Measurements from ENCODE around the gene NTN3. TPM values are rescaled to one million over a fixed set of nuclear protein-coding genes. Genes with fewer than 3 reads are reported as not detected.
A peak's percentile ranks its signal among the peaks of the same experiment; 100 is the strongest.

NTN3 gene
- total RNA-seq, 3 donors from 2014 or later (not counting 1 experiment from before 2014, with no cell fraction given): not detected

DNA sequence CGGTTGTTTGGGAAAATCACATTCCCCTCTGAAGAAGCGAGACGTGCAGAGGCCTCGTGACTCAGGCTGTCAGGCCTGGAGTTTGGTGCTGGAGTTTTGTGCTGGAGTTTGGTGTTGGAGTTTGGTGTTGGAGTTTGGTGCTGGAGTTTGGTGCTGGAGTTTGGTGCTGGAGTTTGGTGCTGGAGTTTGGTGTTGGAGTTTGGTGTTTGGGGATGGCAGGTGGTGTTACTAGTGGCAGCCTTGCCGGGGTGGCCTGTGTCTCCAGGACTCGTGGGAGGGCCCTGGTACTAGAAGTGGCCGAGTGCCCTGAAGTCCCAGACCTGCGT is 16.4 kb downstream of the NTN3 start:
- Histone ChIP-seq H3K9me3 (ENCODE audit: control insufficient read depth, insufficient read depth, low read length) (no peaks in the 10 kb centered on the region), H3K36me3 (ENCODE audit: control insufficient read depth, insufficient read depth, low read length) (no peaks in the 10 kb centered on the region), H3K27ac (ENCODE audit: low read length) (no peak overlapping the region), H3K4me1 (ENCODE audit: control insufficient read depth, insufficient read depth, low read length) (peaks cover 37% of the 10 kb centered on the region), H3K4me3 (ENCODE audit: low read length) (no peak overlapping the region), H3K27me3 (ENCODE audit: control insufficient read depth, insufficient read depth, low read length) (no peaks in the 10 kb centered on the region)
- DNase-seq: no peak
- Mint-ChIP-seq H3K36me3 (no peaks in the 10 kb centered on the region), H3K27me3 (ENCODE audit: low read depth in 2 of 2) (peaks cover 0 to 3% of the 10 kb centered on the region in 2 donors), H3K4me3 (peak overlapping the region; percentile 71), H3K9me3 (no peaks in the 10 kb centered on the region), H3K4me1 (peaks cover 15 to 36% of the 10 kb centered on the region in 2 donors), H3K27ac (peak overlapping the region; percentile 80 to 100)
- ATAC-seq: no peak
- intact Hi-C loops (cut with micrococcal nuclease): loop anchor here (10.0 kb wide), 1 partner anchor 483 kb away; the partner anchor contains the start of gene ZNF598
- 54% methylated on average over 8 of the region's 8 CpGs for WGBS (ENCODE audit: insufficient coverage)
- TF ChIP-seq, protein P1, sequence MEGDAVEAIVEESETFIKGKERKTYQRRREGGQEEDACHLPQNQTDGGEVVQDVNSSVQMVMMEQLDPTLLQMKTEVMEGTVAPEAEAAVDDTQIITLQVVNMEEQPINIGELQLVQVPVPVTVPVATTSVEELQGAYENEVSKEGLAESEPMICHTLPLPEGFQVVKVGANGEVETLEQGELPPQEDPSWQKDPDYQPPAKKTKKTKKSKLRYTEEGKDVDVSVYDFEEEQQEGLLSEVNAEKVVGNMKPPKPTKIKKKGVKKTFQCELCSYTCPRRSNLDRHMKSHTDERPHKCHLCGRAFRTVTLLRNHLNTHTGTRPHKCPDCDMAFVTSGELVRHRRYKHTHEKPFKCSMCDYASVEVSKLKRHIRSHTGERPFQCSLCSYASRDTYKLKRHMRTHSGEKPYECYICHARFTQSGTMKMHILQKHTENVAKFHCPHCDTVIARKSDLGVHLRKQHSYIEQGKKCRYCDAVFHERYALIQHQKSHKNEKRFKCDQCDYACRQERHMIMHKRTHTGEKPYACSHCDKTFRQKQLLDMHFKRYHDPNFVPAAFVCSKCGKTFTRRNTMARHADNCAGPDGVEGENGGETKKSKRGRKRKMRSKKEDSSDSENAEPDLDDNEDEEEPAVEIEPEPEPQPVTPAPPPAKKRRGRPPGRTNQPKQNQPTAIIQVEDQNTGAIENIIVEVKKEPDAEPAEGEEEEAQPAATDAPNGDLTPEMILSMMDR (IDR thresholded peaks at IDR 0.05): no peak

DNA sequence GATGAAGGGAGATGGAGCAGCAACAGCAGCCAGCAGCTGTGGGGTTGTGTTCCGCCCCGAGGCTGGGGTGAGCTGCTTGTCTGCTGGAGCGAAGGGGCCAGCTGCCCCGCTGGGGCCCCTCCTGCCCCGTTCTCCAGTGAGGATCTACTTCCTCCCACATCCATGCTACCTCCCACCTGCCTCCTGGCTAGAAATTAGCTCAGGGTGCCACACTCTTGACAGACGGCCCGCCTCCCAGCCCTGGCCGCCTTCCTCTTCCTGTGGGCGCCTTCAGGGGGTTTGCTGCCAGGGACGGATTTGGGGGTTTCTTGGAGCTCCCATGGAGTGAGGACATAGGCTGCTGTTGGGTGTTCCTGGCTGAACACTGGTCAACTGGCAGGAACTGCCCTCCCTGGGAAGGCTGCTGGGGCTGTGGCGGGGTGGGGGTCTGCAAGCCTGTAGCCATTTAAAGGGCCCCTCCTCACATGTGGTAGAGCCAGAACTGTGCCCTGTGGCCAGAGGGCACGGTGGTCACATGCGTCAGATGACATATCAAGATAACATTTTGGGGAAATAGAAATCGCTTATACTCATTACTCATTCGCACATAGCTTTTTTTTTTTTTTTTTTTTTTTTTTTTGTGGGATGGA is 16.9 kb downstream of the NTN3 start:
- no peaks in the 10 kb centered on the region for H3K9me3 ChIP-seq (ENCODE audit: control insufficient read depth, insufficient read depth, low read length)
- Mint-ChIP-seq H3K4me3 (no peak overlapping the region), H3K4me1 (peaks cover 15 to 36% of the 10 kb centered on the region in 2 donors), H3K9me3 (no peaks in the 10 kb centered on the region), H3K27ac (peak overlapping the region; percentile 80 to 100), H3K36me3 (no peaks in the 10 kb centered on the region), H3K27me3 (ENCODE audit: low read depth in 2 of 2) (peaks cover 0 to 3% of the 10 kb centered on the region in 2 donors)
- peaks cover 37% of the 10 kb centered on the region for H3K4me1 ChIP-seq (ENCODE audit: control insufficient read depth, insufficient read depth, low read length)
- DNase-seq (no peak), ATAC-seq (peak in 2 of 3 donors; percentile 10 to 39)
- no peaks in the 10 kb centered on the region for H3K36me3 ChIP-seq (ENCODE audit: control insufficient read depth, insufficient read depth, low read length)
- WGBS (ENCODE audit: insufficient coverage): 43% methylated on average over 13 of the region's 15 CpGs
- intact Hi-C loops (cut with micrococcal nuclease): loop anchor here (10.0 kb wide), 1 partner anchor 483 kb away; the partner anchor contains the start of gene ZNF598
- H3K27me3 ChIP-seq (ENCODE audit: control insufficient read depth, insufficient read depth, low read length): no peaks in the 10 kb centered on the region
- H3K27ac ChIP-seq (ENCODE audit: low read length): no peak overlapping the region
- TF ChIP-seq, protein P1 (IDR thresholded peaks at IDR 0.05): no peak
- H3K4me3 ChIP-seq (ENCODE audit: low read length): no peak overlapping the region

DNA sequence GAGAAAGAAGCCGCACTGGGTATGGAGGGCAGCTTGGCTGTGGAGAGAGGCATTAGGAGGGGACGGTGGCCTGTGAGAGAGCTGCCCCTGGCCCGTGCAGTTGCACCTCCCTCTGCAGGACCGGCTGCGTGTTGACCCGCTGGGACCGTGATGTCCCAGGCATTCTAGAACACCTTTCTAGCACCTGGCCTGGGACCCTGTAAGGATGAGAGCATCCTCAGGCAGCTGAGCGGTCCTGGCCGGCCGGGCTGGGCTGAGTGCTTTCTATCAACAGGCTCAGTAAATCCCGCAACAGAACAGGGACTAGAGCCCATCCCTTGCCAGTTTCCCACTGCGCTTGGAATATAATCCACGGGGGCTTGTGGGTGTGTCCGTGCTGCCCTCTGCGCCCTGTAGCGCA is 18.5 kb downstream of the NTN3 start:
- no peak overlapping the region for H3K27ac Mint-ChIP-seq
- Histone ChIP-seq H3K27ac (ENCODE audit: low read length) (no peak overlapping the region), H3K27me3 (ENCODE audit: control insufficient read depth, insufficient read depth, low read length) (no peaks in the 10 kb centered on the region), H3K9me3 (ENCODE audit: control insufficient read depth, insufficient read depth, low read length) (no peaks in the 10 kb centered on the region), H3K36me3 (ENCODE audit: control insufficient read depth, insufficient read depth, low read length) (no peaks in the 10 kb centered on the region), H3K4me3 (ENCODE audit: low read length) (no peak overlapping the region), H3K4me1 (ENCODE audit: control insufficient read depth, insufficient read depth, low read length) (peaks cover 37% of the 10 kb centered on the region)
- no peaks in the 10 kb centered on the region for H3K9me3 Mint-ChIP-seq
- WGBS (ENCODE audit: insufficient coverage): 96% methylated on average over 16 of the region's 16 CpGs
- H3K36me3 Mint-ChIP-seq: no peaks in the 10 kb centered on the region
- TF ChIP-seq, protein P1 (IDR thresholded peaks at IDR 0.05): no peak
- intact Hi-C loops (cut with micrococcal nuclease): loop anchor here (10.0 kb wide), 1 partner anchor 485 kb away; the partner anchor contains the start of gene ZNF598
- ATAC-seq (no peak), DNase-seq (no peak)
- peaks cover 15 to 25% of the 10 kb centered on the region in 2 donors for H3K4me1 Mint-ChIP-seq
- no peak overlapping the region for H3K4me3 Mint-ChIP-seq
- H3K27me3 Mint-ChIP-seq (ENCODE audit: low read depth in 2 of 2): peaks cover 0 to 3% of the 10 kb centered on the region in 2 donors
